ENCODE results near the gene SMPX.

GRCh38 chrX:21705225-21705624 is 52.7 kb downstream of the SMPX start:
- TF ChIP-seq EZH2 (IDR thresholded peaks at IDR 0.05; ENCODE audit: borderline replicate concordance, low read length): no peak
- TF ChIP-seq, protein P1, sequence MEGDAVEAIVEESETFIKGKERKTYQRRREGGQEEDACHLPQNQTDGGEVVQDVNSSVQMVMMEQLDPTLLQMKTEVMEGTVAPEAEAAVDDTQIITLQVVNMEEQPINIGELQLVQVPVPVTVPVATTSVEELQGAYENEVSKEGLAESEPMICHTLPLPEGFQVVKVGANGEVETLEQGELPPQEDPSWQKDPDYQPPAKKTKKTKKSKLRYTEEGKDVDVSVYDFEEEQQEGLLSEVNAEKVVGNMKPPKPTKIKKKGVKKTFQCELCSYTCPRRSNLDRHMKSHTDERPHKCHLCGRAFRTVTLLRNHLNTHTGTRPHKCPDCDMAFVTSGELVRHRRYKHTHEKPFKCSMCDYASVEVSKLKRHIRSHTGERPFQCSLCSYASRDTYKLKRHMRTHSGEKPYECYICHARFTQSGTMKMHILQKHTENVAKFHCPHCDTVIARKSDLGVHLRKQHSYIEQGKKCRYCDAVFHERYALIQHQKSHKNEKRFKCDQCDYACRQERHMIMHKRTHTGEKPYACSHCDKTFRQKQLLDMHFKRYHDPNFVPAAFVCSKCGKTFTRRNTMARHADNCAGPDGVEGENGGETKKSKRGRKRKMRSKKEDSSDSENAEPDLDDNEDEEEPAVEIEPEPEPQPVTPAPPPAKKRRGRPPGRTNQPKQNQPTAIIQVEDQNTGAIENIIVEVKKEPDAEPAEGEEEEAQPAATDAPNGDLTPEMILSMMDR (conservative IDR thresholded peaks at IDR 0.05 in 1 of 2, IDR thresholded peaks at IDR 0.05 in 1 of 2; ENCODE audit: extremely low read depth in 1 of 2, insufficient read depth in 1 of 2, low read depth in 1 of 2, low read length in 2 of 2): no peak
